Smooth muscle cell (in vitro differentiated cells): ENCODE results near the gene CFAP73. TPM values are rescaled to one million over a fixed set of nuclear protein-coding genes. Genes with fewer than 3 reads are reported as not detected.

Experiments
- DNase-seq: peaks from one replicate; lab custom pipeline; 2025; ENCODE audit not compliant: unreplicated experiment; lab: John Stamatoyannopoulos, UW
- H2AFZ ChIP-seq: fragments of 200-600 bp; sonication (generic); 2 replicates; pipeline ENCODE4 v1.6.0; 2016; ENCODE audit warnings: antibody characterized with exemption, low read depth, mild to moderate bottlenecking
- H3F3A ChIP-seq: fragments of 200-600 bp; sonication (generic); 2 replicates; pipeline ENCODE4 v1.6.0; 2017; ENCODE audit warnings: antibody characterized with exemption, low read depth
- H3K27ac ChIP-seq: fragments of 200-600 bp; sonication (generic); 2 replicates; pipeline ENCODE4 v1.5.1; 2016; ENCODE audit warnings: low read depth, mild to moderate bottlenecking
- H3K27me3 ChIP-seq: fragments of 200-600 bp; sonication (generic); 2 replicates; pipeline ENCODE4 v1.6.1; 2016; ENCODE audit warnings: low read depth, mild to moderate bottlenecking
- H3K36me3 ChIP-seq: fragments of 200-600 bp; sonication (generic); 2 replicates; pipeline ENCODE4 v1.5.1; 2016; ENCODE audit warnings: low read depth
- H3K4me1 ChIP-seq: fragments of 200-600 bp; sonication (generic); 2 replicates; pipeline ENCODE4 v1.5.1; 2016; ENCODE audit warnings: low read depth
- H3K4me2 ChIP-seq: fragments of 200-600 bp; sonication (generic); 2 replicates; pipeline ENCODE4 v1.6.0; 2016; ENCODE audit warnings: mild to moderate bottlenecking
- H3K4me3 ChIP-seq: fragments of 200-600 bp; sonication (generic); 2 replicates; pipeline ENCODE4 v1.5.1; 2016; ENCODE audit warnings: mild to moderate bottlenecking
- H3K79me2 ChIP-seq: fragments of 200-600 bp; sonication (generic); 2 replicates; pipeline ENCODE4 v1.6.0; 2016; ENCODE audit warnings: low read depth, mild to moderate bottlenecking
- H3K9ac ChIP-seq: fragments of 200-600 bp; sonication (generic); 2 replicates; pipeline ENCODE4 v1.6.0; 2016; ENCODE audit warnings: low read depth
- H3K9me3 ChIP-seq: fragments of 200-600 bp; sonication (generic); replicated peaks from 2 replicates; pipeline ENCODE4 v1.5.1; 2016; ENCODE audit warnings: low read depth
- H4K20me1 ChIP-seq: fragments of 200-600 bp; sonication (generic); 2 replicates; pipeline ENCODE4 v1.6.0; 2016; ENCODE audit warnings: low read depth
- WGBS: methylation state at CpG from one replicate; pipeline ENCODE4 v1.1.7; 2016; ENCODE audit warnings: low lambda C conversion rate; 5-methylcytosine and 5-hydroxymethylcytosine counted together
- polyA plus RNA-seq: library from polyadenylated mRNA; unstranded; fragments of >200 nt; fragmentation: Nextera tagmentation; extraction: Ambion mirVana; gene quantifications from 2 replicates; pipeline ENCODE4 v1.2.1, GENCODE V29; 2016
- total RNA-seq: library from RNA; depleted of rRNA; stranded (reverse); fragments of >200 nt; gene quantifications from 2 replicates; pipeline ENCODE4 v1.2.3, GENCODE V29; 2014
- TF ChIP-seq, protein P1 (sequence below): fragments of 200-600 bp; sonication (generic); IDR thresholded peaks from 2 replicates; pipeline ENCODE4 v1.5.1; 2017; ENCODE audit warnings: borderline replicate concordance, mild to moderate bottlenecking, antibody characterized with exemption; ENCODE audit not compliant: insufficient read depth, poor library complexity, severe bottlenecking

CFAP73 gene
- total and polyA plus RNA-seq, 2 experiments from 2014 or later: not detected

DNA sequence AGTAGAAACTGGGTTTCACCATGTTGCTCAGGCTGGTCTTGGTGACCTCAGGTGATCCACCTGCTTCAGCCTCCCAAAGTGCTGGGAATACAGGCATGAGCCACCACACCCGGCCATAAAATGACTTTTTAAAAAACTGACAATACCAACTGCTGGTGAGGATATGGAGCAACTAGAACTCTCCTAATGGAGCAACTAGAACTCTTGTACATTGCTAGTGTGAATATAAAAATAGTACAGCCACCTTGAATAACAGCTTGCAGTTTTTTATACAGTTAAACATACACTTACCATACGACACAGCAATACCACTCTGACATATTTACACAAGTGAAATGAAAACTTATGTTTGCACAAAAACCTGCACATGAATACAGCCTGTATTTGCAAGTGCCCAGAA is 2.5 kb upstream of the CFAP73 start:
- Histone ChIP-seq H3K4me2 (no peak overlapping the region), H2AFZ (no peak overlapping the region), H3K27ac (no peak overlapping the region), H3K9ac (no peak overlapping the region), H3K4me1 (peaks cover 3% of the 10 kb centered on the region), H3F3A (no peaks in the 10 kb centered on the region), H3K79me2 (no peaks in the 10 kb centered on the region), H3K27me3 (peaks cover 10% of the 10 kb centered on the region), H3K36me3 (no peaks in the 10 kb centered on the region), H4K20me1 (no peaks in the 10 kb centered on the region), H3K9me3 (no peaks in the 10 kb centered on the region), H3K4me3 (no peak overlapping the region)
- WGBS: 90% methylated on average over 2 of the region's 2 CpGs
- TF ChIP-seq, protein P1, sequence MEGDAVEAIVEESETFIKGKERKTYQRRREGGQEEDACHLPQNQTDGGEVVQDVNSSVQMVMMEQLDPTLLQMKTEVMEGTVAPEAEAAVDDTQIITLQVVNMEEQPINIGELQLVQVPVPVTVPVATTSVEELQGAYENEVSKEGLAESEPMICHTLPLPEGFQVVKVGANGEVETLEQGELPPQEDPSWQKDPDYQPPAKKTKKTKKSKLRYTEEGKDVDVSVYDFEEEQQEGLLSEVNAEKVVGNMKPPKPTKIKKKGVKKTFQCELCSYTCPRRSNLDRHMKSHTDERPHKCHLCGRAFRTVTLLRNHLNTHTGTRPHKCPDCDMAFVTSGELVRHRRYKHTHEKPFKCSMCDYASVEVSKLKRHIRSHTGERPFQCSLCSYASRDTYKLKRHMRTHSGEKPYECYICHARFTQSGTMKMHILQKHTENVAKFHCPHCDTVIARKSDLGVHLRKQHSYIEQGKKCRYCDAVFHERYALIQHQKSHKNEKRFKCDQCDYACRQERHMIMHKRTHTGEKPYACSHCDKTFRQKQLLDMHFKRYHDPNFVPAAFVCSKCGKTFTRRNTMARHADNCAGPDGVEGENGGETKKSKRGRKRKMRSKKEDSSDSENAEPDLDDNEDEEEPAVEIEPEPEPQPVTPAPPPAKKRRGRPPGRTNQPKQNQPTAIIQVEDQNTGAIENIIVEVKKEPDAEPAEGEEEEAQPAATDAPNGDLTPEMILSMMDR: no peak
- DNase-seq: no peak

DNA sequence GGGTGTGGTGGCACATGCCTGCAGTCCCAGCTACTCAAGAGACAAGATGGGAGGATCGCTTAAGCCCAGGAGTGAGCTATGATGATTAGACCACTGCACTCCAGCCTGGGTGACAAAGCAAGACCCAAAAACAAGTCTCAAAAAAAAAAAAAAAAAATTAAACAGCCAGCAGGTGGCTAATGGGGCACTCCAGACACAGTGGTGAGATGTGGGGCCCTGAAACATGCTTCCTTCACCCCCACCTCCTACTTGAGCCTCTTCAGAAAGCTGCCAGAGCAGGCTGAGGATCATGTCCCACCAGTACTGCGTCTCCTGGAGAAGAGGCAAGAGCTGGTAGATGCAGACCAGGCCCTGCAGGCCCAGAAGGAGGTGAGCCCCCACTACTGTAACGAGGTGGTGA is 2.1 kb downstream of the CFAP73 start:
- H4K20me1 ChIP-seq: no peaks in the 10 kb centered on the region
- peaks cover 55% of the 10 kb centered on the region for H3K27me3 ChIP-seq
- no peaks in the 10 kb centered on the region for H3K79me2 ChIP-seq
- peaks cover 11% of the 10 kb centered on the region for H3K4me1 ChIP-seq
- TF ChIP-seq, protein P1: no peak
- no peak overlapping the region for H3K4me3 ChIP-seq
- no peak overlapping the region for H2AFZ ChIP-seq
- no peaks in the 10 kb centered on the region for H3F3A ChIP-seq
- no peak overlapping the region for H3K9ac ChIP-seq
- H3K36me3 ChIP-seq: no peaks in the 10 kb centered on the region
- no peak overlapping the region for H3K4me2 ChIP-seq
- no peak overlapping the region for H3K27ac ChIP-seq
- no peak for DNase-seq
- H3K9me3 ChIP-seq: no peaks in the 10 kb centered on the region
- WGBS: 97% methylated on average over 3 of the region's 3 CpGs

DNA sequence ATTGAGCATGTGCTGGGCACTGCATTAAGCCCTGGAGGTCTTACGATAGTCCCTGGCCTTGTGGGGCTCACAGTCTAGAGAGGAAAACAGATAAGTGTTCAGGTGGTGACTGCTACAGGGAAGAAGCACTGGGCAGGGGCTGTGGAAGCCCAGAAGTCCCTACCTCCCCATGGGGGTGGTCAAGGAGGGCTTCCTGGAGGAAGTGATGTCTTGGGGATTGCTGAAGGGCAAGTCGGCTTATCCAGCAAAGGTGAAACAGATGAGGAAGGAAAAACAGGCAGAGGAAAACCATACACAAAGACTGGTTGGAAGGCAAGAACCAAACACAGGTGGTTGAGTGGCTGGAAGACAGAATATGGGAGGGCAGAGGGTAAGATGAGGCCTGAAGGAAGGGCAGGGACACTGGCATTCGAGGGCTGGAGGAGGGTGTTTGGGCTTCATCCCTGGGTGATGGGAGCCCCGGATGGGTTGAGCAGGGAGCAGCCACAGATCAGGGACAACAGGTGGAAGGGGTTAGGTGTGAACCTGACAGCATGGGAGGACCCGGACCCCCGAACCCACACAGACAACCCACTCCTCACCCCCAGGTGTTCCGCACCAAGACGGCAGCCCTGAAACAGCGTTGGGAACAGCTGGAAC is 2.8 kb downstream of the CFAP73 start:
- Histone ChIP-seq H3K9ac (no peak overlapping the region), H2AFZ (no peak overlapping the region), H3F3A (no peaks in the 10 kb centered on the region), H3K4me2 (peak overlapping the region; percentile 93), H3K4me3 (peak overlapping the region; percentile 45), H4K20me1 (no peaks in the 10 kb centered on the region), H3K79me2 (no peaks in the 10 kb centered on the region), H3K9me3 (no peaks in the 10 kb centered on the region), H3K4me1 (peaks cover 11% of the 10 kb centered on the region), H3K27me3 (peaks cover 56% of the 10 kb centered on the region), H3K36me3 (no peaks in the 10 kb centered on the region), H3K27ac (no peak overlapping the region)
- TF ChIP-seq, protein P1: no peak
- DNase-seq: no peak
- WGBS: 42% methylated on average over 9 of the region's 9 CpGs
